GM18907 (cell line): Measurements from ENCODE around the gene IGFBP4.

Source experiments
- ATAC-seq: cut with Tn5 transposase; IDR thresholded peaks from one replicate; pipeline ENCODE4 v1.9.1; 2021; ENCODE audit warnings: mild to moderate bottlenecking, moderate library complexity; ENCODE audit not compliant: unreplicated experiment

Gene IGFBP4

GRCh38 chr17:40470932-40471828, 27.9 kb downstream of the IGFBP4 start:
- no peak for ATAC-seq

GRCh38 chr17:40471846-40472732, 28.8 kb downstream of the IGFBP4 start:
- no peak for ATAC-seq

DNA sequence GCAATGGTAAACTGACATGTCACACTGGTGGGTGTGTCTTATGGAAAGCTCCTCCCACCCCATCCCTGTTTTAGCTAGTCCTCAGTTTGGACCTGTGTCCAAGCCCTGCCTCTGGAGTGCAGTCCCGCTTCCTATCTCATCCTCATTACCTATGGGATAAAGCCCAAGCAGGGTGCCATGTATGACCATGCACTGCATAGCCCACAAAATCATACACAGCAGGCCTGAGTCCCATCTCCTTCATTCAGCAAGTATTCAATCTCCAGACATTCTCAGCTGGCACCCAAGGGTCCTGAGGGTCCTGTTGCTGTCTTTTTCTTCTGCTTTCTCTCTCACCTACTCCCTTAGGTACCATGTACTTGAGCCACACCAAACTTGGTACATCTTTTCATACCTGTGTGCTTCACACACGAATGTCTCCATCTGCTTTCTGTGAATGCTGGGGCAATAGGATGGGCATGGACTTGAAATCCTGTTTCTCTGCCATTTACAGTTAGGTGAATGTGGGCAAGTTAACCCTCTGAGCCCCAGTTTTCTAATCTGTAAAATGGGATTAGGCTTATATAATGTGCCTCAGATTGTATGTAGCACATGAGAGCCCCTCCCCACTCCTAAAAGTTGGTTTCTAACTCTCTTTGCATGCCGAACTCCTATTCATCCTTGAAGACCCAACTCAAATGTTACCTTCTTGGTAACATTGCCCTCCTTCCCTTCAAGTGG, 29.6 kb downstream of the IGFBP4 start:
- no peak for ATAC-seq

GRCh38 chr17:40473573-40474365, 30.5 kb downstream of the IGFBP4 start:
- ATAC-seq: no peak

DNA sequence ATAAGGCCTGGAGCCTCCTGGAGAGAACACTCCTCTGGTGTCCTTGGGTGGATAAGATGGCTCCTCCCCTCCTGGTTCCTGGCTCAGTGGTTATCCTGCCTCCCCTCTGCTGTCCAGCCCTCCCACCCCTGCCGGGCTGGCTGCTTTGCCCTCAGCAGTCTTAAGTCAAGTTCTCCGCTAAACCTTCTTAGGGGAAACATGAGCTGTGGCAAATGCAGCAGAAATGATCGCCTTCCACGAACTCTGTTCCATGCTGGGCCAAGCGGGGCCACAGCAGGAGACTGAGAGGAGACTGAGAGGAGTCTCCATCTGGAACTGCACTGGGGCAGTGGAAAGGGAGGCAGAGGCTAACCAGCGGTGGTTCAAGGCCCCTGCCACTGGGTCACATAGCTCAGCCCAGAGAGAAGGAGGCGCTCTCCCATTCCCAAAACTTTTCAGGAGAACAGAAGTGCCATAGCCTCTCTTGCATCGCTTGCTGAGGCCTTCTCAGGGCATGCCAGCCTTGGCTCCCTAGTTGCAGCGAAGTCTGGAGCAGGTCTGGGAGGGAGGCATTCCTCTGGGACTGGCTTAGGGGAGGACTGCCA, 31.3 kb downstream of the IGFBP4 start:
- ATAC-seq: no peak

DNA sequence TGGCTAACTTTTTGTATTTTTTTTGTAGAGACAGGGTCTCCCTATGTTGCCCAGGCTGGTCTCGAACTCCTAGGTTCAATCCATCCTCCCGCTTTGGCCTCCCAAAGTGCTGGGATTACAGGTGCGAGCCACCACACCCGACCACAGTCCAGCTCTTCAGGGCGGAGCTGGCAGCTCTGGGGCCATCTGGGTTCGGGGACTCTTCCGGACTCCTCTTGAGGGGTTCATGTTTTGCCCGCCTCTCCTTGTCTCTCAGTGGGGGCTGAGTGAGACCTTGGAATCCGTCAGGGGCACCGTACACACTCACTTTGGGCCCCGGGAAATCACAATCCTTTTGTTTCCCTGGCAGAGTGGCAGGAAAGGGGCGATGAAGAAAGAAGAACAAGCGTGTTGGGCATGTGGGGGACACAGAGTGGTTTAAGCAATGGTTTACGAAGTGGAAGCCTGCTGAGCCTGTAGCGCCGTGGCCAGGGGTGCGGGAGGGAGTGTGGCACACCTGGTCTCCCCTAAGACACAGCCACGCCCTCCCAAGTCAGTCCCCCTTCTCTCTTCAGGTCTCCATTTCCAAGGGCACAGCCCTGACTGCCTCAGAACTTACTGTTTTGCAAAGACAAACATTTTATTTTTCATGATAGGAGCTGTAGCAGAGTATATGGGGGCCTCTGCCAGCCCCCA, 32.1 kb downstream of the IGFBP4 start:
- ATAC-seq: no peak

- ATAC-seq: no peak
These were observed 34.5 kb downstream of the IGFBP4 start for GRCh38 chr17:40477796-40478195.

- ATAC-seq: no peak
These were observed 35.2 kb downstream of the IGFBP4 start for GRCh38 chr17:40478486-40478885.

DNA sequence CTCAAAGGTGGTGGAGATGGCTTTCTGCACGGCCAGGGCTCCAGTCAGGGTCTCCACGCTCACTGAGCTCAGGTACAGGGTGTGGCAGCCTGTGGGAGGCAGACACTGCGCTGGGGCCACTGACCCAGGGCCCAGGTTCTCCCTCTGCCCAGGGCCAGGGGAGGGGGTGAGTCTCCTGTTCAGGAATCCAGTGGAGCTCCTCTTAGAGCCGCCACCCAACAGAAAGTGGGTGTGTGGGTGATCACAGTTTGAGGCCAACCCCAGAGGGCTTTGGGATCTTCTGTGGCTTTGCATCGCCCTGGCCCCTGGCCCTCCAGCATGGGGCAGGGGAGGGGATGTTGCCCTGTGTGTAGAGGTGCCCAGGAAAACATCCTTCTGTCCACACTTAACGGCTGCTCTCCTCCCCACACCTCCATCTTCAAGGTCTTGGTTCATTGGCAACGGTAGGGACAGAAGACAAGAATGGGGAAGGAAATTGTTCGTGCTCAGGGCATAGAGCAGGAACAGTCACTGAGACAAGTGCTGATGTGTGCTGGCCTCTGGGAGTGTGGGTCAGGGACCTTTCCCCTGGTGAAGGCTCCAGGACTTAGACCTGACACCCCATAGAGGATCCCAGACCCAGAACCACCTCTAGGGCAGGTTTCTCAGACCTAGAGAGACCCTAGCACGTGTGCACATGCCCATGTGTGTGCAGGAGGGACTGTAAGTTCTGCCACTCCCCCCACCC, 36.7 kb downstream of the IGFBP4 start:
- ATAC-seq: no peak

DNA sequence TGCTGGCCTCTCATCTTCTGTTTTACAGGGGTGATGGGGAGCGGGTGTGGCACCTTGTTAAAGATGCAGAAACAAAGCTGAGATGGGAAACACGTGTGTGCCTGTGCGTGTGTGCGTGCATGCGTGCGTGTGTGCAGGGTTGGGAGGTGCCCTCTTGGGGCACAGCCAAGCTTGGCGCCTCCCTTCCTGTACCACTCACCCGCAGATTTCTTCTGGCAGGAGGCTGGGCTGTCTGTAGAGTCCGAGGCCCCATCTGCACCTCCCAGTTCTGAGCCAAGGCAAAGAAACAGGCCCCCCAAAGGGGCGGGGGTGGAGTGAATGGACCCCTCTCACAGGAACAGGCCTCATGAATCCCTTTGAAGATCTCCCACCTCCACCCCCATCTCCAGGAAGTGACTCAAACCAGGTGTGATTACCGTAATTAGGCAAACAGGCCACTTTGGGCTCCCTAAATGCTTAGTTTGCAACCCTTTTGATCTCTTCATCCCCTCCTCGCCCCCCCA, 37.3 kb downstream of the IGFBP4 start:
- no peak for ATAC-seq

GRCh38 chr17:40481106-40481505, 37.9 kb downstream of the IGFBP4 start:
- no peak for ATAC-seq

DNA sequence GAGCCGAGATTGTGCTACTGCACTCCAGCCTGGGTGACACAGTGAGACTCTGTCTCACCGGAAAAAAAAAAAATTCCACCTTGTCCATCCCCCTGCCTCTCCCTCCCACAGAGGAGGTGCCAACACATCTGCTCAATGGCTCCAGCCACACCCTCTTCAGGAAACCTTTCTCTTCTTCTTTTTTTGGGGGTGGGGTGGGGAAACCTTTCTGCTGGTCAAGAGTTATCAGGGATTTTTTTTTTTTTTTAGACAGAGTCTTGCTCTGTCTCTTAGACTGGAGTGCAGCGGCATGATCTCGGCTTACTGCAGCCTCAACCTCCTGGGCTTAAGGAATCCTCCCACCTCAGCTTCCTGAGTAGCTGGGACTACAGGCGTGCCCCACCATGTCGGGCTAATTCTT, 39.5 kb downstream of the IGFBP4 start:
- ATAC-seq: no peak

DNA sequence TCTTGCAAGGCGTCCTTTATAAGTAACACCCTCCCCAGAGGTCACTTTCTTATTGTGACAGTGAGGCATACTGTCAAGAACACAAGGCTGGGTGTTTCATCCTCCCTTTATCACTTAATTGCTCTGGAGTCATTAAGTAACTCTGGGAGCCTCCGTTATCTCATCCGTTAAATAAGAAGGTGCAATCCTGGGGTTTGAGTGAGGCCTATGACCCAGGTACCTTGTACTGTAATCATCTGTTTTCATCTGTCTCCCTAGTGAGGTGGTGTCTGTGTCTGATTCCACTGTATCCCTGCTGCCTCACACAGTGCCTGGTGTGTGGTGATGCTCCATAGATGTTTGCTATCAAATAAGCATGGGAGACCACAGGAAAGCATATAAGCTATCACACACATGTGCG, 40.4 kb downstream of the IGFBP4 start:
- ATAC-seq: no peak

DNA sequence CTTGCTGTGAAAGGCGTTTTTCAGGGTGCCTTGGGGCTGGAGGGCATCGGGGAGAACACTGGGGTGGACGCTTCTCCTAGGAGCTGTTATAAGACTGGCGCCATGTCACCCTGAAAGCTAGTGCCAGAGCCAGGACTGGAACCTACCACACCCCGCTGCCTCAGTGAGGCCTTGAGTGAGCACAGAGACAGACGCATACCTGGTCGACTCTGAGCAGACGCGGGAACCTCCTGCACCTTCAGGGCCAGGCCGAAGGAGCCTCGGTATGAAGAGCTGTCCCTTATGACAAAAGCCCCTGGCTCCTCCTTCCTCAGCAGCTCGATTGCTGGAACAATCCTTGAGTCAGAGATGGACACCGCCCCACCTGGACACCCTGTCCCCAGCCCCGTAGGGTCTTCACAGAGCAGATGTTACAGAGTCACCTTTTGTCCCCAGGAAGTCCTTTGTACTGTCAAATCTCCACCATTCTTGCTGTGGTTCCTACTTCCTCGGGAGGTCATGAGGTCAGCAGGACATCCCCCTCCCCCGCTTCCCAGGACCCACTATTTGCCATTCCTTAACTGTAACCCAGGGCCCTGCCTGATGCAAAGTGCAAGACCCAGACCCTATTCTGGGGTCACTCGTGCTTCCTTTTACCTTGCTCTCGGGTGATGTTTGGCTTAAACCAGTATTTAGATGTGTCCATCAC, 41.2 kb downstream of the IGFBP4 start:
- ATAC-seq: no peak

DNA sequence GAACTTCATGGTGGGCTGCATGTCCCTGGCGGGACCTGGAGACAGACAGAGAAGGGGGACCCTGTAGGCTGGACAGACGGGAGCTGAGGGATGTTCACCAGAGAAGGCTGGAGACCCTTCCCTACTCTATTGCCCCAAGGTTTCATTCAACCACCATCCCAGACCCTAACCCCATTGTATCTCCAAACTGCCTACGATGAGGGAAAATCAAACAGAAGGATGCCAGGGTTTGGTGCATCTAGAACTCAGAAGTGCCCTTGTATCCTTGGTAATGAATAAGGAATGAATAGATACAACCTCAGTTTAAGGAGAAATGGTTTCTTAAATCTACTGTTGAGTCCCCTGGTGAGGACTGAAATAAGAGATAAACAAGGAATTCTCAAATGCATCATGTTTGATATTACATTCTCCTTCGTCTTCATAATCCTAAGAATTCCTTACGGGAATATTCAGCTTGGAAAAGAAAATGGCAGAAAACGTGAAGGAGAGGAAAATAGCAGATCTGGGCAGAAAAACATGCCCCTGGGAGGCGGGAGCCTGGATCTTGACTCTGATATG, 41.8 kb downstream of the IGFBP4 start:
- ATAC-seq: no peak

GRCh38 chr17:40485851-40486521, 42.7 kb downstream of the IGFBP4 start:
- no peak for ATAC-seq
